Fibroblast of mammary gland (primary cell): ENCODE measurements around the gene OTOG.

Source experiments
- DNase-seq: peaks from one replicate; pipeline ENCODE4 v3.0.0-alpha.2; 2010; ENCODE audit warnings: low read depth
- H3K4me3 ChIP-seq: 2 replicates; pipeline ENCODE4 v1.5.1; 2011; ENCODE audit warnings: low read depth, mild to moderate bottlenecking, low read length, moderate library complexity; ENCODE audit not compliant: control insufficient read depth
- CTCF ChIP-seq: conservative IDR thresholded peaks from 2 replicates; pipeline ENCODE4 v1.5.1; 2011; ENCODE audit warnings: low read depth, low read length, inconsistent platforms; ENCODE audit not compliant: control insufficient read depth, insufficient read depth

OTOG gene

GRCh38 chr11:17590463-17590862, 43.4 kb downstream of the OTOG start:
- no peak for TF ChIP-seq CTCF
- no peak overlapping the region for H3K4me3 ChIP-seq
- DNase-seq = no peak

GRCh38 chr11:17591293-17591692, 44.2 kb downstream of the OTOG start:
- DNase-seq = no peak
- no peak for TF ChIP-seq CTCF
- no peak overlapping the region for H3K4me3 ChIP-seq

GRCh38 chr11:17593466-17594245, 46.6 kb downstream of the OTOG start:
- no peak for DNase-seq
- no peak overlapping the region for H3K4me3 ChIP-seq
- no peak for TF ChIP-seq CTCF

GRCh38 chr11:17594686-17595192, 47.7 kb downstream of the OTOG start:
- no peak for DNase-seq
- no peak for TF ChIP-seq CTCF
- no peak overlapping the region for H3K4me3 ChIP-seq

- no peak for TF ChIP-seq CTCF
- no peak for DNase-seq
- no peak overlapping the region for H3K4me3 ChIP-seq
Measured at GRCh38 chr11:17595526-17596309, 48.7 kb downstream of the OTOG start.

GRCh38 chr11:17596310-17596669, 49.2 kb downstream of the OTOG start:
- H3K4me3 ChIP-seq = no peak overlapping the region
- no peak for TF ChIP-seq CTCF
- DNase-seq = no peak
